Tongue (tissue), 2 donors: Measurements from ENCODE around the gene KAZALD1. TPM values are rescaled to one million over a fixed set of nuclear protein-coding genes. Genes with fewer than 3 reads are reported as not detected.
A peak's percentile ranks its signal among the peaks of the same experiment; 100 is the strongest.

ENCODE experiments used
- DNase-seq: peaks from one replicate; pipeline ENCODE4 v3.0.0-alpha.2; 2015
- total RNA-seq: library from RNA; depleted of rRNA; stranded (reverse); fragments of >200 nt; gene quantifications from one replicate; pipeline ENCODE4 v1.2.3, GENCODE V29; 2014

The KAZALD1 gene
- total RNA-seq: 20.5 TPM

- DNase-seq: peak; percentile 97
Observed at GRCh38 chr10:101061624-101062231, at the start of gene KAZALD1. Gene KAZALD1 (plus strand): TSS chr10:101061989. CDS start chr10:101062593, 604 bp downstream.

GRCh38 chr10:101012525-101013364 lies 49.0 kb upstream of the KAZALD1 start:
- DNase-seq: peak; percentile 95

GRCh38 chr10:101013365-101013825 lies 48.4 kb upstream of the KAZALD1 start:
- DNase-seq: no peak

GRCh38 chr10:101014230-101014884 lies 47.4 kb upstream of the KAZALD1 start:
- peak; percentile 86 for DNase-seq

GRCh38 chr10:101014966-101015581 lies 46.7 kb upstream of the KAZALD1 start:
- DNase-seq: no peak

- no peak for DNase-seq
Observed at GRCh38 chr10:101015582-101015973, 46.2 kb upstream of the KAZALD1 start.

- no peak for DNase-seq
Observed at GRCh38 chr10:101016814-101017213, 45.0 kb upstream of the KAZALD1 start.

GRCh38 chr10:101018118-101018599 lies 43.6 kb upstream of the KAZALD1 start:
- no peak for DNase-seq

GRCh38 chr10:101018600-101019439 lies 43.0 kb upstream of the KAZALD1 start:
- DNase-seq: peak; percentile 81

- DNase-seq: no peak
Observed at GRCh38 chr10:101019440-101019703, 42.4 kb upstream of the KAZALD1 start.

GRCh38 chr10:101020427-101021075 lies 41.2 kb upstream of the KAZALD1 start:
- no peak for DNase-seq

- no peak for DNase-seq
Observed at GRCh38 chr10:101021239-101021638, 40.5 kb upstream of the KAZALD1 start.

GRCh38 chr10:101021692-101022251 lies 40.0 kb upstream of the KAZALD1 start:
- DNase-seq: no peak

GRCh38 chr10:101022967-101023705 lies 38.7 kb upstream of the KAZALD1 start:
- DNase-seq: no peak

GRCh38 chr10:101027106-101027720 lies 34.6 kb upstream of the KAZALD1 start:
- DNase-seq: no peak

GRCh38 chr10:101028446-101029337 lies 33.1 kb upstream of the KAZALD1 start:
- no peak for DNase-seq

GRCh38 chr10:101029520-101030295 lies 32.1 kb upstream of the KAZALD1 start:
- no peak for DNase-seq
